ENCODE data around the gene CAPN13.
A peak's percentile ranks its signal among the peaks of the same experiment; 100 is the strongest.

Gene CAPN13

GRCh38 chr2:30764021-30764800, 43.0 kb downstream of the CAPN13 start:
- DNase-seq: peak; percentile 22

DNA sequence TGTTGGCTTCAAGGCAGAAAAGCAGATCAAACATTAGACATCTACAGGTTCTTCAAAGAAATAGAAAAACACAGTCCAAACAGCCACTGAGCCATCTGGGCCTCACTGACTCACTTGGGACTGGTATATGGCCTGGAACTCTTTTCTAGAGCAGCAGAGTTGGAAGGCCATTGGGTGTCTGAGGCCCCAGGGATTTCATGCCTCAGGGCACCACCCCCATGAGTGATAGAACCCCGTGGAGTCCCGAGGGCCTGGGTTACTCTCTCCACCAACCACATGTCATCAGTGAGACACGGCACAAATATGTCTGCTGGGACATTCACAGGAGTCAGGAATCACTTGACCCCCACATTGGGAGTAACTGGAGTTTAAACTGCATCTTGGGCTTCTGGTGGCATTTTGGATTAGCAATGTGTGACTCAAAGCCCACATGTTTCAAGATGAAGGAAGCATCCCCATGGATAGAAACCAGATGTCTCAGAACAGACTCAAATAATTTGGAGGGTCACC, 44.0 kb downstream of the CAPN13 start:
- no peak for DNase-seq

DNA sequence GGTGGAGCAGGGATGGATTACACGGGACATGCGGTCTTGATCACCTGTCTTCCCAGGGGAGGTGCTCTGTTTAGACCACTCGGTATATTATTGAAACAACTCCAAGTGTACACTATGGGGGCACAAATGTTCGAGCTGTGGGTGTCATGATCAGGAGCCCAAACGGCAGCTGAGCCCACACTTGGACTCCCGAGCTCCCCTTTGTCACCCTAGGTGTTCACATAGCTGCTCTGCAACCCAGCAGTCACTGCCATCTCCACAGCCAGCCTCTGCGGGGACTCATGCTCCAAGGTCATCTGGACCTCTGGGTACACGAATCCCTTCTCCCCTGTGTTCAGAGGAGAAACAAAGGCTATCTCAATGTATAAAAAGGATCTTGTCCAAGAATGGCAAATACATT, 46.0 kb downstream of the CAPN13 start:
- DNase-seq: no peak

DNA sequence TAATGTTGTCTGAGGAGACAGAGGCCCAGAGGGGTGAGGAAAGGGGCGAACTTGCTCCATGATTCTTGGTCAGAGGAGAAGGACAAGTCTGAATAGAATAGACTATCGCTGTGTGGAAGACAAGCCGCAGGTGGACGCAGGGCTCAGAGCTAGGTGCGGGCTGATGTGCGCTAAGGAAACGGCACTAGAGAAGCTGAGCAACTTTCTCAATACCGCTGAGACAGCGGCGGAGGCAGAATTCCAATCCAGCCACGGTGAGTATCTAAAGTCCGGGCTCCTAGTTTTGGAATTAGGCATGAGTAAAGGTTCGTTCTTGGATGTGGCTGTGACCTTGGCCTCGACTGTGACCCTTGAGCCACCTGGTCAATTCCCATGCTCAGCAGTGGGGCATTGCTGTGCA, 47.8 kb downstream of the CAPN13 start:
- DNase-seq: no peak

- no peak for DNase-seq
Measured at GRCh38 chr2:30758191-30758651, 49.0 kb downstream of the CAPN13 start.

- no peak for DNase-seq
Measured at GRCh38 chr2:30757749-30758148, 49.5 kb downstream of the CAPN13 start.

- DNase-seq: no peak
Measured at GRCh38 chr2:30756971-30757370, 50.3 kb downstream of the CAPN13 start.

DNA sequence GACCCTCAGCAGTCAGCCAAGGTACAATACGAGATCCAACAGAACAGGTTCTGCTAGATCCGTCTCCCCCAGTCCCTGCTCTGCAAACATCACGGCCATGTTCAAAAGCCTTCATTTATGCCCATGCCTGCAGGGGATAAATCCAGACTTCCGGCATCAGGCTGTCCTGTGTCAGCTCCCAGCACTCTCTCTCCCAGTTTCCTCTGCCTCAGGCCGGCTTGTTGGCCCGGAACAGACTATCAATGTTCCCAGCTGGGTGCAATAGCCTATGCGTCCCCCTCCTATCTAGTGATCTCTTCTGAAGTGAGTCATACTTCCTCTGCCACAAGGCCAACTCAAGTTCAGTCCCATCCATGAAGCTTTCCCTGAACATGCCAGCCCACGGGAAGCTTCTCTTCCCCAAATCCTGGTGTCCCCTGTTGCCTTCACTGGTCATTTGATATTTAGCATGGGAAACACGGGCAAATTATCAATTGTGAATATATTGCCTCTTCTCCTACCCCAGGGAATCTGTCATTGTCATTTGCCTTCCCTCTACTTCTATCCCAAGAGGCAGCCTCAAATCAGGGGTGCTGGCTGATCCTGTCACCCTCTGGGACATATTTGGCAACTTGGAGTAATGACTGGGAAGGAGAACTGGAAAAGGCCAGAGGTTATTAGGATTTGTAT, 51.1 kb downstream of the CAPN13 start:
- no peak for DNase-seq

- DNase-seq: no peak
Measured at GRCh38 chr2:30753630-30754029, 53.6 kb downstream of the CAPN13 start.

GRCh38 chr2:30752811-30753210, 54.4 kb downstream of the CAPN13 start:
- no peak for DNase-seq

- DNase-seq: no peak
Measured at GRCh38 chr2:30747206-30747605, 60.0 kb downstream of the CAPN13 start.

GRCh38 chr2:30744823-30745222, 62.4 kb downstream of the CAPN13 start:
- no peak for DNase-seq

DNA sequence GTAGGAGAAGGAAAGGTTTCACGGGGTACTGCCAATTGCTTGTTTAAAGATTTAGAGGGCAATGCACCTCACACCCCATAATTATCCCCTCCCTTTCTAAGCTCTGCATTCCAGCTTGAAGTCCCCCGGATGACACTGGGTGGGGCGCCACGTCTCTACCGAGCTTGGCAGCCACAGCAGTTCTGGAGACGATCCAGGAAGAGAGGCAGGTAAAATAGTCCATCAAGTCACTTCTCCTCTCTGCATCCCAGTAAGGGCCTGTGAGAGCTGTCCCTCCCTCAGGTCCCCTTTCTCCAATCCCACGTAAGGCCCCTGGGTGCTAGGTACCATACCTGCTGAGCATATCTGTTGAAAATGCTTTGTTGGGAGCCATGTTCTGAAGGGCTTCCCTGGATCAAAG, 65.7 kb downstream of the CAPN13 start:
- DNase-seq: no peak

GRCh38 chr2:30738141-30738911, 68.9 kb downstream of the CAPN13 start:
- DNase-seq: no peak

DNA sequence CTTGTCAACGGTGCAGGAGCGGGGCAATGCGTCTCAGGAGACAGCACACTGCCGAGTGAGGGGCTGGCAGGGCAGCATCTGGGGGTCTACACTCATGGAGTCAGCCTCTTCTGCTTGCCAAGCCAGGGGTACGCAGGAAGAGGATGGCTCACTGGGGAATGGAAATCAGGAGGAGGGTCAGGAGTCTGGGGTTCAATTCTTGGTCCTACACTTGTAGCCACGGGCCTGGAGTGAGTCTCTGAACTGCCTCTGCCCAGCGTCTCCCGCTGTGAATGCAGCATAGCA, 70.0 kb downstream of the CAPN13 start:
- DNase-seq: no peak

DNA sequence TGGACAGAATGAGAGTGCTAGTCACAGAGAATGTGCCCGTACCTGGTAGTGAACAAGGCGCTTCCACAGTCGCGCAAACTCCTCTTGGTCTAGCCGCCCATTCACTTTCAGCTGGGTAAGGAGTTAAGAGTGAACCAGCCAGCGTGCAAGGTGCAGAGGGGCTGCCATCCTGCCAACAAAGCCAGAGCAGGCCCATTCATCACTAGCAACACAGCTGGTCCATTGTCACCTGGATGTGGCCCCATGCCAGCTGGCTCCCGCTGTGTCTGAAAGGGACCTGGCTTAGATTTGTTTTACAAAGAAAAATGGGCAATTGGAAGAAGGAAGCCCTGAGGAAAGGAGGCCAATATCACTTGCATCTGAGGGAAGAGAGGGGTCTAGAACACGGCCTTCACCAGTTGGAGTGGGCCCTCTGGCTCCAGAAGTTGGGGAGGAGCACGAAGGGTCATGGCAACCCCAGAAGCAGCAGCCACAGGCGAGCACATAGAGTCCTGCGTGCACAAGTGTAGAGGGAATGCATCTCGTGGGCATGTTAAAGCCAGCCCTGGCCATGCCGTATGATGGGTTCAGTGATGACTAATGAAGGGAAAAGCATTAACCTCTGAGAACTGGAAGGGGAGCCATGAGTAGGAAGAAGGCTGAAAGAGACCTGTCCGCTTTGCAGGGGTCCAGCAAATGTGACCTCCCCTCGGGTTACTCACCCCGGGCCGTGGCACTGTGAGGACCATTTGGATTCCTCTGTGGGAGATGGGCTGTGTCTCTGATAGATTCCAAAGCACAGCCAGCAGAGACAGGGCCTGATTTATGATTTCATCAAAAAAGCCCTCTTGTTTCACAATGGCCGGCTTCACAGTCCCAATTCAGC, 70.6 kb downstream of the CAPN13 start:
- DNase-seq: no peak

DNA sequence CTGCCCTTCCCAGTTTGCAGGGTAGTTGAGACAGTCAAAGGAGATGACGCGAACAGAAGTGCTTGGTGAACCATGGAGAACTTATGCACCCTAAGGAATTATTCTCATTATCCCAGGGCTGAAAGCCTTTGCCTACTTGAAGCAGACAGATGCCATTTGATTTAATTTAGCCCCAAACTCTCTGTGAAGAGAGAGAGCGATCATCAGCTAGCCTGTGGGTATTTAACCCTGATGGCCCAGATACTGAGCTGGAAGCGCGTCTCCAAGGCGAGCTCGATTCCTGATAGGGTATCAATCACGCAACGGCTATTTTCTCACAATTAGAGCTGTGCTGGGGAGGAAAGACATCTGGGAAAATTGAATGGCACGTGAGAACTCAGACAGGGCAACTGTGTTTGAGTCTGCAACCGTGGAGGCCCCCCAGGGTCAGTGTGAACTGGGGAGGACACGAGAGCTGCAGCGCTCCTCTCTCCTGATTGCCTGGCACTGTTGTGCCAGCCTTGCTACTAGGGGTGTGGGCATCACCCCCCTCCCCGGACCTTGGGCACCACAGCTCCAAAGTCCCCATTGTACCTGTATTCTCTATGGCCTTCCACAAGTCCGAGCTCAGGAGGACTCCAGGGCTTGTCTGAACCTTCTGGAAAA, 73.2 kb downstream of the CAPN13 start:
- DNase-seq: no peak

GRCh38 chr2:30732876-30733275, 74.4 kb downstream of the CAPN13 start:
- no peak for DNase-seq

GRCh38 chr2:30732376-30732775, 74.9 kb downstream of the CAPN13 start:
- DNase-seq: no peak

DNA sequence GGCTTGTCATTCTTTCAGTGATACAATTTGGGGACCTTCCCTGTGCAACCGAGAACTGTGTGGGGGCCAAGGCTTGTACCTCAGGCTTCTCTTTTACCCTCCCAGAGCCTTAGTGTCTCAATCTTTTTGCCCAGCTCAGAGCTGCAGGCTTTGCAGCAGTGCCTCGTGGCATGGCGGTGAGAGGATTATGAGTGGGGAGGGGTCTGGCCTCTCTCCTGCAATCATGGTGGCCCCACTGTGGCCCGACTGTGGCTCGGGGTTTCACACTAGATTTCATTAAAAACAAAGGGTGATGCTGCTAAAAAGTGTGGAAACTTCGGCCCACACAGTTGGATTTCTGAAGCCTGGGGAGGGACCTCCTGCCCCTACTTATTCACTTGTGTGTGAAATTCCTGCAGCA, 75.5 kb downstream of the CAPN13 start:
- no peak for DNase-seq

GRCh38 chr2:30730736-30731647, 76.3 kb downstream of the CAPN13 start:
- DNase-seq: no peak
